ENCODE data around the gene PIP4K2A. TPM values are rescaled to one million over a fixed set of nuclear protein-coding genes. Genes with fewer than 3 reads are reported as not detected.
A peak's percentile ranks its signal among the peaks of the same experiment; 100 is the strongest.

PIP4K2A gene
- total and polyA plus RNA-seq, 2 of the 8 experiments (the other 6 are each of a cell fraction or from before 2014, with no cell fraction given): 19.0 to 60.9 TPM

DNA sequence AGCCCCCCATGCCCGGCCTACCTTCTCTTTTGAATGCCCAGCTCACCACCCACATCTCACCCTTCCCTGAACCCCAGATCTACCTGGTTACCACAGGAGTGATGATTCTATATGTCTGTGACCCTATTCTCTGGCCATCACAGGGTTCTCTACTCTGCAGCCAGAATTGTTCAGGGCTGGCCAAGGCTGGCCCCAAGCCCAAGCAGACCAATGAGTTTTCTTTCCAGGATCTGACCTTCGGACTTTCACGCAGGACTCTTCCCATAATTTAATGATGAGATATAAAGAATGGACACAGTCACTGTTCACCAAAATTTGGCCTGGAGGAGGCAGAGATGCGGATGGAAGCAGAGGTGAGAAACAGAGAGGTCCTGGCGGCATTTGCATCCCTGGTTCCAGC is 72.6 kb downstream of the PIP4K2A start:
- H3K27me3 ChIP-seq (replicated peaks in 1 of 4; ENCODE audit: control insufficient read depth in 3 of 4, extremely low read depth in 1 of 4, insufficient read depth in 3 of 4, low read length in 3 of 4): no peaks in the 10 kb centered on the region
- H4K5ac ChIP-seq (ENCODE audit: insufficient read length, low read depth, low read length): no peak overlapping the region
- FAIRE-seq: no peak
- no peaks in the 10 kb centered on the region for H3K36me3 ChIP-seq (ENCODE audit: control insufficient read depth in 2 of 4, insufficient read depth in 4 of 4, low read length in 3 of 4)
- H3K14ac ChIP-seq (ENCODE audit: insufficient read length): no peak overlapping the region
- H4K91ac ChIP-seq (replicated peaks; ENCODE audit: insufficient read length, low read length): no peak overlapping the region
- H3K4me3 ChIP-seq (ENCODE audit: extremely low read depth in 1 of 4, insufficient read depth in 2 of 4, low read depth in 3 of 4, low read length in 4 of 4): no peak overlapping the region
- no peak overlapping the region for H2BK5ac ChIP-seq (ENCODE audit: low read depth, low read length)
- H2AK5ac ChIP-seq (ENCODE audit: low read depth, low read length): no peak overlapping the region
- H3K9me3 ChIP-seq (ENCODE audit: insufficient read depth in 2 of 2, low read depth in 1 of 2, low read length in 1 of 2): no peaks in the 10 kb centered on the region
- no peak overlapping the region for H3K23ac ChIP-seq (ENCODE audit: insufficient read length)
- ChIA-PET POLR2A (ENCODE audit: partially characterized antibody) (no interaction called here), CTCF (ENCODE audit: partially characterized antibody) (interaction anchor here (0.6 to 1.2 kb wide), 3 partner anchors 26 to 650 kb away, joined by 3 to 5 read pairs (median 3); no protein-coding TSS in a partner anchor)
- no peak overlapping the region for H2BK20ac ChIP-seq (ENCODE audit: low read length)
- H2BK120ac ChIP-seq (replicated peaks; ENCODE audit: low read depth, low read length): no peak overlapping the region
- no peaks in the 10 kb centered on the region; the same call in 1 of the 2 replicates for H3K23me2 ChIP-seq (ENCODE audit: low read depth, low read length)
- no peak overlapping the region for H3K56ac ChIP-seq (replicated peaks; ENCODE audit: insufficient read length, low read depth, low read length)
- H2BK12ac ChIP-seq (ENCODE audit: low read depth, low read length): no peak overlapping the region
- DNase-seq (ENCODE audit: low read depth in 1 of 2, low spot score in 2 of 2): no peak
- no peak overlapping the region for H3K4ac ChIP-seq (replicated peaks; ENCODE audit: insufficient read length, low read depth, low read length)
- no peak overlapping the region for H2BK15ac ChIP-seq (ENCODE audit: low read length)
- no peak overlapping the region for H3K9ac ChIP-seq (replicated peaks in 1 of 4; ENCODE audit: extremely low read depth in 1 of 4, low read depth in 3 of 4, low read length in 3 of 4)
- peaks cover 0 to 2% of the 10 kb centered on the region in 2 experiments for H4K20me1 ChIP-seq (replicated peaks in 1 of 2; ENCODE audit: control insufficient read depth in 1 of 2, insufficient read depth in 2 of 2, low read length in 2 of 2)
- H3K79me2 ChIP-seq (ENCODE audit: control insufficient read depth in 1 of 2, insufficient read depth in 2 of 2, low read length in 2 of 2): peaks cover 0 to 94% of the 10 kb centered on the region in 2 experiments; a peak in 3 of 4 replicates
- H3K79me1 ChIP-seq (ENCODE audit: low read depth, low read length): peaks cover 9% of the 10 kb centered on the region
- peaks cover 0 to 5% (median 1%) of the 10 kb centered on the region in 4 experiments; a peak in 1 of 7 replicates for H3K4me1 ChIP-seq (replicated peaks in 1 of 4; ENCODE audit: control insufficient read depth in 3 of 4, insufficient read depth in 4 of 4, low read length in 3 of 4)
- H3K27ac ChIP-seq (ENCODE audit: low read depth, low read length): no peak overlapping the region
- 95% methylated on average over 5 of the region's 5 CpGs; no CpG with 5 or more reads in 1 of the 2 experiments for WGBS, 2 experiments (ENCODE audit: extremely low coverage in 1 of 2, insufficient coverage in 1 of 2, insufficient read length in 1 of 2, insufficient replicate concordance in 2 of 2, low coverage in 1 of 2, low lambda C conversion rate in 2 of 2, missing lambda C conversion rate in 1 of 2)
- H3K18ac ChIP-seq (ENCODE audit: extremely low read depth, low read length): no peak overlapping the region
- no peak overlapping the region for H3K4me2 ChIP-seq (ENCODE audit: insufficient read depth in 1 of 2, low read depth in 2 of 2, low read length in 2 of 2)
- TF ChIP-seq CHD1 (IDR thresholded peaks at IDR 0.05; ENCODE audit: low read depth, low read length) (no peak), EP300 (IDR thresholded peaks at IDR 0.05; ENCODE audit: borderline replicate concordance in 1 of 2, low read depth in 2 of 2, low read length in 2 of 2) (no peak), RNF2 (IDR thresholded peaks at IDR 0.05; ENCODE audit: borderline replicate concordance, low read depth, low read length, missing control alignments, poor library complexity, severe bottlenecking) (no peak), HDAC6 (IDR thresholded peaks at IDR 0.05; ENCODE audit: low read depth, low read length) (no peak), POLR2A (IDR thresholded peaks at IDR 0.05; ENCODE audit: control extremely low read depth in 1 of 2, low read depth in 2 of 2, low read length in 2 of 2) (no peak), SUZ12 (IDR thresholded peaks at IDR 0.05; ENCODE audit: low read length) (no peak), CBX8 (IDR thresholded peaks at IDR 0.05; ENCODE audit: borderline replicate concordance, low read depth, low read length) (no peak)
- no peak overlapping the region for H2AFZ ChIP-seq (ENCODE audit: low read length)
- 0 out of 2 replicates have a peak overlapping the region, but pooled peaks have one; percentile 9 for H4K8ac ChIP-seq (ENCODE audit: extremely low read depth, insufficient read depth, low read length)

Data from H1 (cell line).